Stimulated activated CD4-positive, alpha-beta T cell treated with anti-CD3 and anti-CD28 coated beads, Interleukin-4, amount 100 ng/mL, for 48 hours (primary cell): ENCODE results near the gene GORASP1.
"Not testable (repeated sequence)": the region's sequence is repeated elsewhere in the genome, so short reads cannot be mapped to it uniquely, and the experiment has no call there.

Experiments used
- DNase-seq, 2 donors: peaks; one replicate each; pipeline ENCODE4 v3.0.0-alpha.2; 2020; ENCODE audit warnings: low read depth in 2 of 2

Gene GORASP1

GRCh38 chr3:39065197-39065596 lies 42.2 kb downstream of the GORASP1 start:
- no peak for DNase-seq

GRCh38 chr3:39064646-39065045 lies 42.8 kb downstream of the GORASP1 start:
- no peak for DNase-seq

- DNase-seq, result no peak
These were observed 44.3 kb downstream of the GORASP1 start for GRCh38 chr3:39063143-39063542.

GRCh38 chr3:39062180-39062579 lies 45.2 kb downstream of the GORASP1 start:
- no peak for DNase-seq

GRCh38 chr3:39061228-39061627 lies 46.2 kb downstream of the GORASP1 start:
- not testable (repeated sequence) for DNase-seq

- no peak for DNase-seq
These were observed 51.3 kb downstream of the GORASP1 start for GRCh38 chr3:39056151-39056550.

- DNase-seq, result no peak
These were observed 53.7 kb downstream of the GORASP1 start for GRCh38 chr3:39053696-39054095.

- no peak for DNase-seq
These were observed 54.8 kb downstream of the GORASP1 start for GRCh38 chr3:39052583-39052982.

- DNase-seq, result peak; percentile 84 to 91
These were observed 55.5 kb downstream of the GORASP1 start, which contains the start of the genes SCN11A and WDR48 for GRCh38 chr3:39051649-39052561. Gene SCN11A, minus strand, starts transcription at chr3:39051944. Its CDS starts 101,582 bp downstream, at chr3:38950362. Gene WDR48, plus strand, starts transcription at chr3:39052016. Its CDS starts 10 bp downstream, at chr3:39052026.

- DNase-seq, result no peak
These were observed 57.4 kb downstream of the GORASP1 start for GRCh38 chr3:39050029-39050428.
